Measurements from ENCODE around the gene AGL. TPM values are rescaled to one million over a fixed set of nuclear protein-coding genes. Genes with fewer than 3 reads are reported as not detected.
A peak's percentile ranks its signal among the peaks of the same experiment; 100 is the strongest.

Gene AGL
- total and polyA plus RNA-seq, 10 of the 15 experiments (the other 5 are each of a cell fraction or from before 2014, with no cell fraction given), result 5.6 to 21.6 (median 13.7) TPM

GRCh38 chr1:99849744-99850458, at the start of gene AGL (continued):
- peak; percentile 4 for TF ChIP-seq SIX5 (IDR thresholded peaks at IDR 0.05; ENCODE audit: low read depth, low read length, severe bottlenecking)
- no peak for TF ChIP-seq NFIC (IDR thresholded peaks at IDR 0.05; ENCODE audit: low read depth, low read length)
- no peak for TF ChIP-seq USF2 (IDR thresholded peaks at IDR 0.05; ENCODE audit: borderline replicate concordance, low read depth, low read length)
- no peak for TF ChIP-seq MTA2 (IDR thresholded peaks at IDR 0.05; ENCODE audit: low read depth)
- TF ChIP-seq HDGF (IDR thresholded peaks at IDR 0.05), result peak; percentile 79; the same call in 1 of the 2 replicates
- no peak for TF ChIP-seq ATF7 (IDR thresholded peaks at IDR 0.05; ENCODE audit: low read depth)
- no peak for TF ChIP-seq CEBPB (IDR thresholded peaks at IDR 0.05; ENCODE audit: borderline replicate concordance in 1 of 2, low read depth in 2 of 2, low read length in 2 of 2)
- TF ChIP-seq ZZZ3 (IDR thresholded peaks at IDR 0.05; ENCODE audit: control insufficient read depth, insufficient read length, low read depth), result no peak
- no peak for TF ChIP-seq ZNF622 (IDR thresholded peaks at IDR 0.05)
- no peak for TF ChIP-seq ZSCAN29 (IDR thresholded peaks at IDR 0.05)
- no peak for TF ChIP-seq SMC3 (IDR thresholded peaks at IDR 0.05; ENCODE audit: borderline replicate concordance, low read length)
- no peak for TF ChIP-seq ZBTB33 (IDR thresholded peaks at IDR 0.05)
- peak; percentile 61; the same call in 1 of the 2 replicates for TF ChIP-seq YY1 (IDR thresholded peaks at IDR 0.05; ENCODE audit: low read depth, low read length)
- TF ChIP-seq FOXK2 (IDR thresholded peaks at IDR 0.05), result no peak
- peak; percentile 80 for TF ChIP-seq SIN3A (IDR thresholded peaks at IDR 0.05; ENCODE audit: low read depth, low read length)
- TF ChIP-seq LARP7 (IDR thresholded peaks at IDR 0.05), result peak; percentile 91
- TF ChIP-seq ZNF24 (IDR thresholded peaks at IDR 0.05), result 0 out of 2 replicates have a peak, but pooled peaks have one; percentile 23
- 0 out of 2 replicates have a peak, but pooled peaks have one; percentile 36 for TF ChIP-seq NBN (IDR thresholded peaks at IDR 0.05)
- TF ChIP-seq TCF3 (IDR thresholded peaks at IDR 0.05; ENCODE audit: borderline replicate concordance, insufficient read depth, low read depth, low read length), result peak; percentile 76
- TF ChIP-seq BMI1 (IDR thresholded peaks at IDR 0.05; ENCODE audit: borderline replicate concordance), result no peak
- no peak for TF ChIP-seq TARDBP (IDR thresholded peaks at IDR 0.05; ENCODE audit: borderline replicate concordance)
- 0 out of 2 replicates have a peak, but pooled peaks have one; percentile 29 for TF ChIP-seq REST (IDR thresholded peaks at IDR 0.05; ENCODE audit: low read depth, low read length)
- TF ChIP-seq MEF2A (IDR thresholded peaks at IDR 0.05; ENCODE audit: insufficient read depth, low read depth, low read length), result no peak
- no peak for TF ChIP-seq PAX5 (IDR thresholded peaks at IDR 0.05; ENCODE audit: borderline replicate concordance, low read depth, low read length)
- TF ChIP-seq SP1 (IDR thresholded peaks at IDR 0.05; ENCODE audit: low read depth, low read length), result no peak
- peak; percentile 73 for TF ChIP-seq DPF2 (IDR thresholded peaks at IDR 0.05)

Measured in GM12878 (cell line).